Measurements from ENCODE around the gene SAMD5. TPM values are rescaled to one million over a fixed set of nuclear protein-coding genes. Genes with fewer than 3 reads are reported as not detected.

SAMD5 gene
- total RNA-seq, 2 donors from 2014 or later, result not detected

DNA sequence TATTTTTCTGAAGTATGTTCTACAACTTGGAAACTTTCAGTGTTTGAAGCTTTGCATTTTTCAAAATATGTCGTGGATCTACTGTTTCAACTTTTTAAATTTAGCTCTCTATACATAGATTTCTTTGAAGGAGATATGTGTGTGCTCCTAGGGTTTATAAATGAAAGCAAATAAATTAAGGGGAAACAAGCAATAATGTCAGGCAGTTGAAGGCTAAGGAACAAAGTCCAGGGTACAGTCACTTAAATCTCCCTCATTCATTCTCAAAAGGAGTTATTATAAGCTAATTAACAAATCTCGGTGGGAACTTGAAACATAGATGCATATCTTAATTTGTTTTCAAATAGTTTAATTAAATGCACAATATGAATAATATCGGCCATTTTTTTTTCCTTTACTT lies 79.4 kb downstream of the SAMD5 start:
- no peaks in the 10 kb centered on the region for H3K9me3 ChIP-seq (ENCODE audit: control insufficient read depth, low read length, poor library complexity, severe bottlenecking)
- no peak for ATAC-seq
- no peak for DNase-seq
- H3K27ac Mint-ChIP-seq, result no peak overlapping the region
- no peak overlapping the region for H3K4me3 Mint-ChIP-seq
- H3K4me1 Mint-ChIP-seq, result no peaks in the 10 kb centered on the region
- H3K36me3 Mint-ChIP-seq (ENCODE audit: low read depth), result no peaks in the 10 kb centered on the region
- H3K27me3 Mint-ChIP-seq, result peaks cover 12% of the 10 kb centered on the region

DNA sequence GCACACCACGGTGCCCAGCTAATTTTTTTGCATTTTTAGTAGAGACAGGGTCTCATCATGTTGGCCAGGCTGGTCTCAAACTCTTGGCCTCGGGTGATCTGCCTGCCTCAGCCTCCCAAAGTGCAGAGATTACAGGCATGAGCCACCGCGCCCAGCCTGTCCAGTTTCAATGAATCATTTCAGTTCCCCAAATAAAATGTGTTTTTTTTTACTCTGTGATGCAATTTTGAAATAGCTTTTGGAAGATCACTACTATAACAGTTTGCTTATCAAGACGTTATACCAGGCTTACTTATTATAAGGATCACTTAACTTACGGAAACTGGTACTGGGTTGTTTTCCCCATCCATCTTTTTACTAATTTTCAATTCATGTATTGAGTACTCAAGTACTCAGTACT lies 80.0 kb downstream of the SAMD5 start:
- H3K4me1 Mint-ChIP-seq, result no peaks in the 10 kb centered on the region
- no peak overlapping the region for H3K27ac Mint-ChIP-seq

GRCh38 chr6:147589739-147590250 lies 81.3 kb downstream of the SAMD5 start:
- peaks cover 21% of the 10 kb centered on the region for H3K27me3 Mint-ChIP-seq
- H3K9me3 ChIP-seq (ENCODE audit: control insufficient read depth, low read length, poor library complexity, severe bottlenecking), result no peaks in the 10 kb centered on the region
- H3K36me3 Mint-ChIP-seq (ENCODE audit: low read depth), result no peaks in the 10 kb centered on the region
- no peak for ATAC-seq
- no peak for DNase-seq
- H3K4me1 Mint-ChIP-seq, result no peaks in the 10 kb centered on the region
- no peak overlapping the region for H3K4me3 Mint-ChIP-seq
- no peak overlapping the region for H3K27ac Mint-ChIP-seq

More for the DNA sequence above, 80.0 kb downstream of the SAMD5 start:
- DNase-seq, result no peak
- no peak overlapping the region for H3K4me3 Mint-ChIP-seq
- H3K9me3 ChIP-seq (ENCODE audit: control insufficient read depth, low read length, poor library complexity, severe bottlenecking), result no peaks in the 10 kb centered on the region
- H3K27me3 Mint-ChIP-seq, result peaks cover 16% of the 10 kb centered on the region
- no peaks in the 10 kb centered on the region for H3K36me3 Mint-ChIP-seq (ENCODE audit: low read depth)
- no peak for ATAC-seq

GRCh38 chr6:147595961-147596360 lies 87.5 kb downstream of the SAMD5 start:
- DNase-seq (no peak), ATAC-seq (no peak)
- no peaks in the 10 kb centered on the region for H3K9me3 ChIP-seq (ENCODE audit: control insufficient read depth, low read length, poor library complexity, severe bottlenecking)
- Mint-ChIP-seq H3K27me3 (peaks cover 46% of the 10 kb centered on the region), H3K36me3 (ENCODE audit: low read depth) (peaks cover 3% of the 10 kb centered on the region), H3K4me1 (no peaks in the 10 kb centered on the region), H3K27ac (no peak overlapping the region), H3K4me3 (no peak overlapping the region)

DNA sequence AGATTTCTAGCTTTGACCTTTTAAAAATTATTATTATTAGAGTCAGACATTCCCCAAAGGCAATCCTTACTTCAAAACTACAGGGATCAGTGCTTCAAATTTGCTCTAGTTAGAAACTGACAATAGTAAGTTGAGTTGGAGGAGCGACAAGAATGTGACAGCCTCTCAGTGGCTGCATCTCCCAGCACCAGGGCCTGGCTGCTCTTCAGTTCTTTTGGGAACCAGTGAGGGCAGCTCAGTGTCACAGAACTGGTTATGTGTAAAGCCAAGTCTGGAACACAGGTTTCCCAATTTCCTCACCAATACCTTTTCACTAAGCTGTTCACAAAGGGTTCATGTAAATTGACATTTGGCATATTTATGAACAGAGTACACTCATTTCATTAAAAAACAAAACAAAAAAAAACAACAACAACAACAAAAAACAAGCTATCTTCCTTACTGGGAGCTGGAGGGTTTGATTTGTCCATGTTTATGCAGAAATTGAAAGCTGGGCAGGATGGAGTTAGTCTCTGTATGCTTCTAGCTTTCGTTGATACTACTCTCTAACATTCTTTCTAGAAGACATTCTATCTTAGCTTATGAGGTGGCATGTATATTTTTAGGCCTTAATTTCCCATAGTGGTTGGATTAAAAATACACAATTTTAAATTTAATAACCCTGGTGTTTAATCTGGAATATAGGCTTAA lies 95.0 kb downstream of the SAMD5 start:
- H3K9me3 ChIP-seq (ENCODE audit: control insufficient read depth, low read length, poor library complexity, severe bottlenecking), result no peaks in the 10 kb centered on the region
- ATAC-seq (no peak), DNase-seq (no peak)
- no peak overlapping the region for H3K4me3 Mint-ChIP-seq
- no peak overlapping the region for H3K27ac Mint-ChIP-seq
- H3K4me1 Mint-ChIP-seq, result no peaks in the 10 kb centered on the region
- H3K36me3 Mint-ChIP-seq (ENCODE audit: low read depth), result no peaks in the 10 kb centered on the region
- peaks cover 18% of the 10 kb centered on the region for H3K27me3 Mint-ChIP-seq

DNA sequence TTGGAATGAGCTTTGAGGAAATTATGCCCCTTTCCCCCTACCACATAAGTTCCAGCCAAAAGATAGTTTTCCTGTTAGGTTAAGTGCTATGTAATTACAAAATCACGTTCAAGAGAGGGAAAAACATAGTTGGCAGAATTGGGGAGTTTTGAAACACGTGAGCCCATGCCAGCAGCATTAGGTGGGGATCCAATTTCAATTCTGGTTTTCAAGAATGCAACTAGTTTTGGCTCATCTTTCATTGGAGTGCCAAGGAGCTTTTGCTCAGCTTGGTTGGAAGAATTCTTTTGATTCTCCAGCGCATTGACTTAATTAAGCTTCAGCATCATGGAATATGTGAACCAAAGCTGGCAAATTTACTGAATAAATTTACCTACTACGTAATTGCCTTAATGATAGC lies 95.9 kb downstream of the SAMD5 start:
- DNase-seq (no peak), ATAC-seq (no peak)
- H3K36me3 Mint-ChIP-seq (ENCODE audit: low read depth), result no peaks in the 10 kb centered on the region
- no peak overlapping the region for H3K27ac Mint-ChIP-seq
- H3K27me3 Mint-ChIP-seq, result peaks cover 13% of the 10 kb centered on the region
- H3K9me3 ChIP-seq (ENCODE audit: control insufficient read depth, low read length, poor library complexity, severe bottlenecking), result no peaks in the 10 kb centered on the region
- H3K4me1 Mint-ChIP-seq, result no peaks in the 10 kb centered on the region
- H3K4me3 Mint-ChIP-seq, result no peak overlapping the region

- no peaks in the 10 kb centered on the region for H3K9me3 ChIP-seq (ENCODE audit: control insufficient read depth, low read length, poor library complexity, severe bottlenecking)
- ATAC-seq (no peak), DNase-seq (no peak)
- Mint-ChIP-seq H3K27me3 (peaks cover 4% of the 10 kb centered on the region), H3K36me3 (ENCODE audit: low read depth) (no peaks in the 10 kb centered on the region), H3K4me1 (no peaks in the 10 kb centered on the region), H3K27ac (no peak overlapping the region), H3K4me3 (no peak overlapping the region)
Measured at GRCh38 chr6:147611992-147612391, 103.5 kb downstream of the SAMD5 start.

DNA sequence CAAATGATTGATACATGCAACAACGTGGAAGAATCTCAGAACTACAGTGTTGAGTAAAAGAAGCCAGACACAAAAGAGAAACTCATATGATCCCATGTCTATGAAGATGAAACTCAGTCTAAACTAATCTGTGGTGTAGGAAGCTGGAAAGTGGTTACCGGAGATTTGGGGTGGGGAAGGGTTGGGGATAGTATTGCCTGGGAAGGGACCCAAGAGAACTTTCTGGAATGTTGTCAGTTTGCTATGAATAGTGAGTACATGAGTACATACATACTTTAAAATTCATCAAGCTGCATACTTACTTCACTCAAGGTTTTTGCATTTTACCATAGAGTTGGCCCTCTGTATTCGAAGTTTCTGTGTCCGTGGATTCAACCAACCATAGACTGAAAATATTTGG lies 106.0 kb downstream of the SAMD5 start:
- no peaks in the 10 kb centered on the region for H3K9me3 ChIP-seq (ENCODE audit: control insufficient read depth, low read length, poor library complexity, severe bottlenecking)
- ATAC-seq (no peak), DNase-seq (no peak)
- Mint-ChIP-seq H3K4me3 (no peak overlapping the region), H3K27me3 (peaks cover 4% of the 10 kb centered on the region), H3K27ac (no peak overlapping the region), H3K36me3 (ENCODE audit: low read depth) (no peaks in the 10 kb centered on the region), H3K4me1 (no peaks in the 10 kb centered on the region)

- no peak for DNase-seq
- no peak overlapping the region for H3K27ac Mint-ChIP-seq
- no peak for ATAC-seq
- no peaks in the 10 kb centered on the region for H3K9me3 ChIP-seq (ENCODE audit: control insufficient read depth, low read length, poor library complexity, severe bottlenecking)
- H3K4me1 Mint-ChIP-seq, result no peaks in the 10 kb centered on the region
- no peaks in the 10 kb centered on the region for H3K27me3 Mint-ChIP-seq
- H3K36me3 Mint-ChIP-seq (ENCODE audit: low read depth), result no peaks in the 10 kb centered on the region
- H3K4me3 Mint-ChIP-seq, result no peak overlapping the region
Measured at GRCh38 chr6:147615659-147616456, 107.4 kb downstream of the SAMD5 start.

DNA sequence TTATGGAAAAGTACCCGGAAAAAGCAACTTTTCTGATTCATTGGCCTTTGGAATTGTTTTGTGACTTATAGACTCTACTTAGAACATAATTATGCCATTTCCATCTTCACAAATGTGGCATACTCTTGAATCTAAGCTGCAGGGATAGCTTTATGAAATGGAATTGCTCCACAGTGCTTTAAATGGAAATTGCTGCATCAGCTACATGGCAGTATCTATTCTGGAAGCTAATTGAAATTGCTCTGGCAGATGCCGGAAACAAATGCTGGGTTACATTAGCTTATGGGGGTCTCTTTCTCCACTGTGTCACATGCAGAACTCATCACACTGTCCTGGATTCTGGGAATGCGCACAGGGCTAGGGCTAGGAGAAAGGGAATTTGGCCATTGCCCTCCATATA lies 108.9 kb downstream of the SAMD5 start:
- ATAC-seq (no peak), DNase-seq (no peak)
- no peaks in the 10 kb centered on the region for H3K9me3 ChIP-seq (ENCODE audit: control insufficient read depth, low read length, poor library complexity, severe bottlenecking)
- H3K36me3 Mint-ChIP-seq (ENCODE audit: low read depth), result no peaks in the 10 kb centered on the region
- H3K4me1 Mint-ChIP-seq, result no peaks in the 10 kb centered on the region
- H3K4me3 Mint-ChIP-seq, result no peak overlapping the region
- no peaks in the 10 kb centered on the region for H3K27me3 Mint-ChIP-seq
- no peak overlapping the region for H3K27ac Mint-ChIP-seq

GRCh38 chr6:147618457-147618856 lies 110.0 kb downstream of the SAMD5 start:
- Mint-ChIP-seq H3K4me1 (no peaks in the 10 kb centered on the region), H3K27me3 (no peaks in the 10 kb centered on the region), H3K36me3 (ENCODE audit: low read depth) (no peaks in the 10 kb centered on the region), H3K27ac (no peak overlapping the region), H3K4me3 (no peak overlapping the region)
- DNase-seq (no peak), ATAC-seq (no peak)
- H3K9me3 ChIP-seq (ENCODE audit: control insufficient read depth, low read length, poor library complexity, severe bottlenecking), result no peaks in the 10 kb centered on the region

GRCh38 chr6:147618927-147619326 lies 110.4 kb downstream of the SAMD5 start:
- H3K4me3 Mint-ChIP-seq, result no peak overlapping the region
- no peak overlapping the region for H3K27ac Mint-ChIP-seq
- ATAC-seq, result no peak
- DNase-seq, result no peak
- no peaks in the 10 kb centered on the region for H3K9me3 ChIP-seq (ENCODE audit: control insufficient read depth, low read length, poor library complexity, severe bottlenecking)
- no peaks in the 10 kb centered on the region for H3K27me3 Mint-ChIP-seq
- no peaks in the 10 kb centered on the region for H3K36me3 Mint-ChIP-seq (ENCODE audit: low read depth)
- H3K4me1 Mint-ChIP-seq, result no peaks in the 10 kb centered on the region

Data from T-helper 17 cell (primary cell).